ENCODE data around the gene HLA-A. TPM values are rescaled to one million over a fixed set of nuclear protein-coding genes. Genes with fewer than 3 reads are reported as not detected.

Gene HLA-A
- total and polyA plus RNA-seq, 3 experiments from 2014 or later = 1,371 to 3,526 (median 1,390) TPM

- no peak overlapping the region for H3K4me3 ChIP-seq (ENCODE audit: low read length)
- H3K4me1 Mint-ChIP-seq = no peaks in the 10 kb centered on the region
- no peak overlapping the region for H3K27ac ChIP-seq (ENCODE audit: low read depth, low read length)
- no peaks in the 10 kb centered on the region for H3K9me3 ChIP-seq (ENCODE audit: low read length)
- H3K27me3 Mint-ChIP-seq = peaks cover 5 to 26% of the 10 kb centered on the region in 2 donors
- H3K4me1 ChIP-seq (ENCODE audit: insufficient read depth, low read length) = no peaks in the 10 kb centered on the region
- H3K27me3 ChIP-seq (ENCODE audit: insufficient read depth, low read length, poor library complexity, severe bottlenecking) = no peaks in the 10 kb centered on the region
- no peaks in the 10 kb centered on the region for H3K9me3 Mint-ChIP-seq
- H3K36me3 Mint-ChIP-seq = no peaks in the 10 kb centered on the region
- H3K27ac Mint-ChIP-seq = no peak overlapping the region
- CTCF ChIA-PET = no interaction called here
- no peak overlapping the region for H3K4me3 Mint-ChIP-seq
- POLR2A ChIA-PET = no interaction called here
- H3K36me3 ChIP-seq (ENCODE audit: insufficient read depth, low read length) = no peaks in the 10 kb centered on the region
- DNase-seq = no peak
Measured at GRCh38 chr6:29912840-29913239, 29.5 kb upstream of the HLA-A start.

- no peaks in the 10 kb centered on the region for H3K27me3 ChIP-seq (ENCODE audit: insufficient read depth, low read length, poor library complexity, severe bottlenecking)
- no peak for DNase-seq
- H3K9me3 ChIP-seq (ENCODE audit: low read length) = no peaks in the 10 kb centered on the region
- H3K4me3 ChIP-seq (ENCODE audit: low read length) = no peak overlapping the region
- H3K9me3 Mint-ChIP-seq = no peaks in the 10 kb centered on the region
- no peaks in the 10 kb centered on the region for H3K4me1 Mint-ChIP-seq
- no peak overlapping the region for H3K27ac Mint-ChIP-seq
- no peaks in the 10 kb centered on the region for H3K36me3 ChIP-seq (ENCODE audit: insufficient read depth, low read length)
- no peak overlapping the region for H3K4me3 Mint-ChIP-seq
- CTCF ChIA-PET = no interaction called here
- peaks cover 3 to 16% of the 10 kb centered on the region in 2 donors for H3K27me3 Mint-ChIP-seq
- POLR2A ChIA-PET = no interaction called here
- no peaks in the 10 kb centered on the region for H3K36me3 Mint-ChIP-seq
- no peaks in the 10 kb centered on the region for H3K4me1 ChIP-seq (ENCODE audit: insufficient read depth, low read length)
- no peak overlapping the region for H3K27ac ChIP-seq (ENCODE audit: low read depth, low read length)
Measured at GRCh38 chr6:29916741-29917140, 25.6 kb upstream of the HLA-A start.

DNA sequence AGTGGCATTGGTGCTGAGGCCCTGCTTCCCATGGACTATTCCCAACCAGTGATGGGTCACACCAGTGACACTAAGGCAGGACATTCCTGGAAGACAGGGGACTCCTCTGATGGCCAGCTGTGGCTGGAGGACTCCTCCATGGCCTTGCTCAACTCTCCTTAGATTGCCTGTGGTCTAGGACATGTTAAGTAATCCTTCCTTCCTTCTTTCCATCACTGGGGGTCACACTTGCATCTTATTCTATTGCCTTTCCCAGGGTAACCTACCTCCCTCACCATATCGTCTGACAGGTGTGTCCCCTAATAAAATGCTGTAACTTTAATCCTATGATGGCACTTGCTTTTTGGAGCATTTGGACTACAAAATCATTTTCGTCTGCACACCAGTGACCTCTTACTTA lies 24.5 kb upstream of the HLA-A start:
- CTCF ChIA-PET = no interaction called here
- Histone ChIP-seq H3K4me1 (ENCODE audit: insufficient read depth, low read length) (no peaks in the 10 kb centered on the region), H3K27me3 (ENCODE audit: insufficient read depth, low read length, poor library complexity, severe bottlenecking) (no peaks in the 10 kb centered on the region), H3K9me3 (ENCODE audit: low read length) (no peaks in the 10 kb centered on the region), H3K4me3 (ENCODE audit: low read length) (no peak overlapping the region), H3K36me3 (ENCODE audit: insufficient read depth, low read length) (no peaks in the 10 kb centered on the region), H3K27ac (ENCODE audit: low read depth, low read length) (no peak overlapping the region)
- Mint-ChIP-seq H3K36me3 (no peaks in the 10 kb centered on the region), H3K27ac (no peak overlapping the region), H3K9me3 (no peaks in the 10 kb centered on the region), H3K4me1 (no peaks in the 10 kb centered on the region), H3K4me3 (no peak overlapping the region), H3K27me3 (peaks cover 3 to 5% of the 10 kb centered on the region in 2 donors)
- DNase-seq = no peak
- POLR2A ChIA-PET = no interaction called here

DNA sequence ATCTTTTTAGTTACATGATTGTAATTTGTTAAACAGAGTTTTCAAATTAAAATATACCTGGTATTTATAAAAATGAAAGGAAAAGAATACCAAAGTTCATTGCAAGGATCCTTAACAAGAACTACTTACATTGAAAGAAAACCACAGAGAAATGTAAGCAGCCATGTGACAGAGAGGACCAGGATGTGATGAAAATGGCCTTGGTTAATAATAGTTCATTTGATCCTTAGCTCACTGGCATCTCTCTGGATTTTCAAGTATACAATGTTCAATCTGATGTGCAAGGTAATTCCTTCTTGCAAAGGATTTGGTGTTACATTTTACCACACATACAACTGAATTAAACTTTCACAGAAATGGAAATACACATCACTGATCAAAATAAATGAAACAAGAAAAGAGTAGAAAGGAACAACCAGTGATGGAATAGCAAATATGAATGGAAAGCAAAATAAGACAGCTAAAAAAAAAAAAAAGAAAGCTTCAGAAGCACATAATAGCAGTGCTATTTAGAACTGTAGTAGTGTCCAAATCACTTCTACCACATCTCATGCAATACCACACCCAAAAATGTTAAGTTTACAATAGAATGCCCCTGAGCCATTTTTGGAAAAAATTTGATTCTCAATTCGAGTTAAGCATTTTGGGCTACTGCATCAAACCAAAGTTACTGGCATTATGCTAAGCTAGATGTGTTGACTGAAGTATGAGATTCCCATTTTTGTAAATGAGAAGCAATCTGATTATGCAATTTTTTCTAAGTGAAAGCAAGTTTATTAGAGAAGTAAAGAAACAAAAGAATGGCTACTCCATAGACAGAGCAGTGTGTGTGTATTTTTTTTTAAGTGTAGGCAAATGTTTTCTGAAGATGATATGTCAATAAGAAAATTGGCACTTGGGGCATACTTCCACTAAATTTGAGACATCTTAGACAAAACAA lies 22.6 kb upstream of the HLA-A start:
- Histone ChIP-seq H3K4me3 (ENCODE audit: low read length) (no peak overlapping the region), H3K4me1 (ENCODE audit: insufficient read depth, low read length) (no peaks in the 10 kb centered on the region), H3K36me3 (ENCODE audit: insufficient read depth, low read length) (no peaks in the 10 kb centered on the region), H3K27me3 (ENCODE audit: insufficient read depth, low read length, poor library complexity, severe bottlenecking) (no peaks in the 10 kb centered on the region), H3K9me3 (ENCODE audit: low read length) (no peaks in the 10 kb centered on the region), H3K27ac (ENCODE audit: low read depth, low read length) (no peak overlapping the region)
- DNase-seq = no peak
- Mint-ChIP-seq H3K36me3 (no peaks in the 10 kb centered on the region), H3K4me3 (no peak overlapping the region), H3K27me3 (no peaks in the 10 kb centered on the region), H3K9me3 (no peaks in the 10 kb centered on the region), H3K27ac (no peak overlapping the region), H3K4me1 (peaks cover 0 to 2% (median 1%) of the 10 kb centered on the region in 3 donors)
- ChIA-PET POLR2A (interaction anchor here (0.6 kb wide), 1 partner anchor 679 kb away, joined by 3 read pairs; no protein-coding TSS in a partner anchor), CTCF (no interaction called here)

- H3K4me3 ChIP-seq (ENCODE audit: low read length) = no peak overlapping the region
- no peaks in the 10 kb centered on the region for H3K27me3 ChIP-seq (ENCODE audit: insufficient read depth, low read length, poor library complexity, severe bottlenecking)
- no peak for DNase-seq
- Mint-ChIP-seq H3K9me3 (no peaks in the 10 kb centered on the region), H3K36me3 (peaks cover 0 to 4% (median 2%) of the 10 kb centered on the region in 3 donors), H3K4me3 (no peak overlapping the region), H3K27ac (peak overlapping the region in 2 of 8 donors; percentile 9 to 83), H3K4me1 (peaks cover 12 to 32% (median 15%) of the 10 kb centered on the region in 3 donors), H3K27me3 (no peaks in the 10 kb centered on the region)
- POLR2A ChIA-PET = no interaction called here
- H3K27ac ChIP-seq (ENCODE audit: low read depth, low read length) = no peak overlapping the region
- H3K36me3 ChIP-seq (ENCODE audit: insufficient read depth, low read length) = no peaks in the 10 kb centered on the region
- no peaks in the 10 kb centered on the region for H3K9me3 ChIP-seq (ENCODE audit: low read length)
- CTCF ChIA-PET = no interaction called here
- H3K4me1 ChIP-seq (ENCODE audit: insufficient read depth, low read length) = peaks cover 12% of the 10 kb centered on the region
Measured at GRCh38 chr6:29924287-29924686, 18.0 kb upstream of the HLA-A start.

DNA sequence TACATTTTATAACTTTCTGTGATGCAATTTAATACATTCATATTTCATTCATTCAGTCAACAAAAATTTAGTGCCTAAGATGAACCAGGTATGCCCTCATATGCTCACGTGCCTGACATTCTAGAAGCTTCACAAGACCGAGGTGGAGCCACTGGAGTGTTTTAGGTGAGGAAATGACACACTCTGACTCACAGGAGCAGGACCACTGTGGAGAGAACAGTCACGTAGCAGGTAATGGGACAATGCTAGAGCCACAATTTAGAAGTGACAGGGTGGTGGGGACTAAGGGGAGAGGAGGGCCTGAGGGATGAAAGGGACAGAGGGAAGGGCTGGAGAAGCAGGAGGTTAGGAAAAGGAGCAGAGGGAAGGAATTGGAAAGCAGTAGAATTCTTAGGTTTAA lies 17.6 kb upstream of the HLA-A start:
- no peaks in the 10 kb centered on the region for H3K36me3 ChIP-seq (ENCODE audit: insufficient read depth, low read length)
- H3K9me3 ChIP-seq (ENCODE audit: low read length) = no peaks in the 10 kb centered on the region
- Mint-ChIP-seq H3K27me3 (no peaks in the 10 kb centered on the region), H3K4me3 (peak overlapping the region in 4 of 7 donors; percentile 34 to 84 (median 71)), H3K9me3 (no peaks in the 10 kb centered on the region), H3K4me1 (peaks cover 12 to 37% (median 15%) of the 10 kb centered on the region in 3 donors), H3K27ac (peak overlapping the region in 5 of 8 donors; percentile 32 to 89 (median 80)), H3K36me3 (peaks cover 0 to 5% (median 4%) of the 10 kb centered on the region in 3 donors)
- DNase-seq = no peak
- H3K4me3 ChIP-seq (ENCODE audit: low read length) = no peak overlapping the region
- CTCF ChIA-PET = no interaction called here
- H3K27ac ChIP-seq (ENCODE audit: low read depth, low read length) = no peak overlapping the region
- H3K4me1 ChIP-seq (ENCODE audit: insufficient read depth, low read length) = peaks cover 12% of the 10 kb centered on the region
- POLR2A ChIA-PET = no interaction called here
- no peaks in the 10 kb centered on the region for H3K27me3 ChIP-seq (ENCODE audit: insufficient read depth, low read length, poor library complexity, severe bottlenecking)

- Histone ChIP-seq H3K4me3 (ENCODE audit: low read length) (no peak overlapping the region), H3K27me3 (ENCODE audit: insufficient read depth, low read length, poor library complexity, severe bottlenecking) (no peaks in the 10 kb centered on the region), H3K9me3 (ENCODE audit: low read length) (no peaks in the 10 kb centered on the region), H3K36me3 (ENCODE audit: insufficient read depth, low read length) (no peaks in the 10 kb centered on the region), H3K4me1 (ENCODE audit: insufficient read depth, low read length) (peaks cover 12% of the 10 kb centered on the region), H3K27ac (ENCODE audit: low read depth, low read length) (no peak overlapping the region)
- CTCF ChIA-PET = interaction anchor here (1.4 kb wide), 1 partner anchor 77 kb away, joined by 4 read pairs; no protein-coding TSS in a partner anchor
- POLR2A ChIA-PET = interaction anchor here (1.1 to 2.0 kb wide), 2 partner anchors 39 to 40 kb away, joined by 3 to 7 read pairs; no protein-coding TSS in a partner anchor
- Mint-ChIP-seq H3K27ac (peak overlapping the region in 6 of 8 donors; percentile 38 to 99 (median 98)), H3K27me3 (no peaks in the 10 kb centered on the region), H3K4me1 (peaks cover 12 to 37% (median 15%) of the 10 kb centered on the region in 3 donors), H3K36me3 (peaks cover 0 to 7% (median 4%) of the 10 kb centered on the region in 3 donors), H3K9me3 (no peaks in the 10 kb centered on the region), H3K4me3 (peak overlapping the region in 6 of 7 donors; percentile 62 to 93 (median 91))
- no peak for DNase-seq
Measured at GRCh38 chr6:29925321-29925720, 17.0 kb upstream of the HLA-A start.

All from CD8-positive, alpha-beta memory T cell (primary cell).